ENCODE data around the gene TMCC3.

TMCC3 gene

DNA sequence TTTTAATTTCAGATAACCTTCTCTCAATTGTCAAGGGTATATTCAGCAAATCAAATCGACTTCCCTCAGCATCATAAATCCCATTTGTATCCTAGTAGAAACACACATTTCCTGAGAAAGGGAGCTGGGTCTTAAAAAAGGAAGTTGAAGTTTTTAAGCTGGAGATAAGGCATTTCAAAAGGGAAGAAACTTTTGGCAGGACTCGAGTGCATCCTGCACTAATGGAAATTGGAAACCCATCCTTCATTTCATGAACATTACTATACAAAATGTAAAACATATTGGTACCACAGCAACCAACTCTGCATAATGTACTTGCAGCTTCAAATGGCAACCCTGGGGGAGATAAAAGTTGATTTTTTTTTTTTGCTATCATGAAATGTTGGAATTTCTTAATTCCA lies 23.7 kb upstream of the TMCC3 start:
- DNase-seq (ENCODE audit: low read depth in 3 of 3, low spot score in 1 of 3) = no peak

DNA sequence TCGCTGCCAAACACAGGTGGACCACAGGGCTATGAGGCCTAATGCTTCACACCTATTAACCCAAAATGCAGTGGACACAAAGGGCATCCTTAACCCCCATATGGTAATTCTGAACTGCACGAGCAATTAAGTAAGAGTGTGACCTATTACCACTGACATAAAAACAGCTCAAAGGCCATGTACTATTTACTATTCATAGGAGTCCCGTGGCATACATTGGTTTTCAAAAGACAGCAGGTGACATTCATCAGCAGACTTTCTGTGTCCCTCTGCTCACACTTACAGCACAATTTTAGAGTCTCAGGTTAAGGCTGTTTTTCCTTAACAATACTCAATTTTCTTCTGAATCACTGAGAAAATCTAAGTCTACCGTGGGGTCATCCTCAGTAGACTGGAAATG lies 23.1 kb upstream of the TMCC3 start:
- DNase-seq (ENCODE audit: low read depth in 3 of 3, low spot score in 1 of 3) = no peak

DNA sequence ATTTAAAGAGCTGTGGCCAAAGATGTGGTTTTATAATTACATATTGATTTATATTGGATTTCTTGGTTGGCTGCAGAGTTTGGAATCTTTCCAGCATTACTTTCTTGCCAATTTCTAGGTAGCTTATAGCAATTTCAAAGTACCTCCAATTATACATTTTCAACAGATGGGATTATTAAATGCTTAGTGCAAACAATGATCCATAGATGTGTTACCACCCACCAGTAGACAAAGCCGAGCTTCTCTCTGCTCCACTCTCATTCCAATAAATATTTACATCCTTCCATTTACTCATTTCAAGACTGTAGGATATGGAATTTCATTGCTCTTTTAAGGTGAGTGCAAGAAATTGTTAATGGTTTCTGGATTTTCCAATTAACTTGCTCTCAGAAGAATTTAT lies 21.6 kb upstream of the TMCC3 start:
- DNase-seq (ENCODE audit: low read depth in 3 of 3, low spot score in 1 of 3) = no peak

DNA sequence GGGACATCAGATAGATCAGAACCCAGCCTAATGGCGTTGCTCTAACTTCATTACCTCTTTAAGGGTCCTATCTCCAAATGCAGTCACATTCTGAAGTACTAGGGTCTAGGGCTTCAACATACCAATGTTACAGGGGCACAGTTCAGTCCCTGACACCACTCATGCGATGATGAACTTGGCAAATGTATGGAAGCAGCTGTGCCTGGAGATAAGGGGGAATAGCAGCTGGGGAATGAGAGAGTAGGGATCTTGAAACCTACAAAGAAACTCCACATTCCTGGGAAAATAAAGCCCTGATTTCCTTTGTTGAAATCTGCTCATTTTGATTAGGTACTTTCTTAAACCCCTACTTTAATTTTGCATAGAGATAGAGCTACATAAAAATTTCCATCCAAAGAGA lies 20.5 kb upstream of the TMCC3 start:
- no peak for DNase-seq (ENCODE audit: low read depth in 3 of 3, low spot score in 1 of 3)

DNA sequence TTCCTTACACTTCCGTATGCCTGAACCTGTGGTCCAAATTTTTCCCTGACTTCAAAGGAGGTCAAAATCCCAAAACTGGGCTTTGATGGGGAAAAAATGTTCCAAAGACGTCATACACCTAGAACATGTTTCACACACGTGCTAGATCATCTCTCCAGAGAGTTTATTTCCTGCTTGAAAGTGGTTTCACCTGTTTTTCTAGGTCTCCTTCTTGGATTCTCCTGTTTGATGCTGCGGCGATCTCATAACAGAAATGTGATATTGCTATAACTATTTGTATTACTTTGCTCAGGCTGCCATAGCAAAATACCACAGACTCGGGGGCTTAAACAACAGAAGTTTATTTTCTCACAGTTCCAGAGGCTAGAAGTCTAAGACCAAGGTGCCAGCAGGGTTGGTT lies 19.7 kb upstream of the TMCC3 start:
- DNase-seq (ENCODE audit: low read depth in 3 of 3, low spot score in 1 of 3) = no peak

DNA sequence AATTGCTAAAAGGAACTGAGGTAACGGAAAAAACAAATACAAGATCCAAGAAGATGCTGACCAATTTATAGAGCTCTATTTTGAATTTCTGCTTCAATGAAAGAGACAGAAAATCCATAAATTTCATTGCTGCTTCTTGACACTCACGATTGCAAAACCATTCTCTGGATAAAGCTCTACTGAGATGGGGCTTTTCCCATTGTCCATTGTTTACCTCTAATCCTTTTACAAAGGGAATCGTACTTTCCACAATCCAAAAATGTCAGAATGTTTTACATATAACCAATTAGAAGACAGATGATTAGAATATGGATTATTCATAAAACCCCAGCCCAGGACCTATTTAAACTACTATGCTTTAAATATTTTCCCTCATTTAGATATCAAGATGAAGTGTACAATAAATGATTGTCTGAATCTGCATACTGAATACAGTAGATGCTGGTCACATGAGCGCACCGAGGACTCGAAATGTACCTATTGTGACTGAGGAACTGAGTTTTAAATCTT lies 16.7 kb upstream of the TMCC3 start:
- no peak for DNase-seq (ENCODE audit: low read depth in 3 of 3, low spot score in 1 of 3)

DNA sequence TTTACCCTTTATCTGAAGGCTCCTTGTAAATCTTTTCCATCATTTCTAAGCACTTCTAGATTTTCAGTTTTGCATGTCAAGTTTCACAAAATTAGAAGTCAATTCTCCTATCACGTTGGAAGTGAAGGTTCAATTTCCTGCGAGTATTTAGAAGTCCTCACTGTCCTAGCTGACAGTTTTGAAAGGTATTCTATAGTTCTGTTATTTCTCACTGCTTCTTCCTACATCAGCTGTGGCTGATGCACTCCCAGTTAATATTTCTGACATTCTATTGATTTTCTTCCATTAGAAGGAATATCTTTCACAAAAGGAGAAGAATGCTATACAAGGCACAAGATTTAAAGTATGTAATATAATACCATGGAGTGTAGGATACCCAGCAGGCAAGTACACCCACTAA lies 15.8 kb upstream of the TMCC3 start:
- no peak for DNase-seq (ENCODE audit: low read depth in 3 of 3, low spot score in 1 of 3)

DNA sequence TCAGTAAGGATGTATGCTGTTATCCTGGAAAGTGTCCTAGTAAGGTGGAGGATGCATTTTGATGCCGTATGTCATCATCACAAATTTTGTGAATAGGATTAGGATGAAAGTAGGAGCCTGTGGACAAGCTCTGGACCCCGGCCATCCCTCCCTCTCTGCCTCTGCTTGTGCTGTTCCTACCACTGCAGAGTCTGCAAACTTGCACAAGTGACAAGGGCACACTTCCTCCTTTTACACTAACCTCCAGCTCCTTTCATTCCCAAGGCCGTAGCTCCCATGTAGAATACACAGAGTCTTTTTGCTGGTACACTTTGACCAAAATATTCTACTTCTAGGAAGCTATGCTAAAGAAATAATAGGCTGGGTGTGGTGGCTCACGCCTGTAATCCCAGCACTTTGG lies 13.3 kb upstream of the TMCC3 start:
- no peak for DNase-seq (ENCODE audit: low read depth in 3 of 3, low spot score in 1 of 3)

DNA sequence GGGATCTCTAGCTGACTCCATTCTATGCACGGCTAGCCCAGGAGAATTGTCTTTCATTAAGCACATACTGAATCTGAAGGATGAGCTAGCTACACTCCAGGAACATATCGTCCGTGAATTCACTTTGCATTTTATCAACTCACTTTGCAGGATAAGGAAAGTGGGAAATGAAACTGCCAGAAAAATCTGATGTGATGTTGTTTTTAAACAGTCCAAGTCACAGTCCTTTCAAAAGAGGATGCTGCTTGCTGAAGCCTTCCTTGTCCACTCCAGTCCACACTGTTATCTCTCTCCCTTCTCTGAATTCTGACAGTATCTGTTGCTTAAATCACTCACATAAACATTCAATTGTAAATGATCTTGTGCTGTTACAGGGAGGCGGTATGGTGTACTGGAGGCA lies 12.7 kb upstream of the TMCC3 start:
- DNase-seq (ENCODE audit: low read depth in 3 of 3, low spot score in 1 of 3) = no peak

DNA sequence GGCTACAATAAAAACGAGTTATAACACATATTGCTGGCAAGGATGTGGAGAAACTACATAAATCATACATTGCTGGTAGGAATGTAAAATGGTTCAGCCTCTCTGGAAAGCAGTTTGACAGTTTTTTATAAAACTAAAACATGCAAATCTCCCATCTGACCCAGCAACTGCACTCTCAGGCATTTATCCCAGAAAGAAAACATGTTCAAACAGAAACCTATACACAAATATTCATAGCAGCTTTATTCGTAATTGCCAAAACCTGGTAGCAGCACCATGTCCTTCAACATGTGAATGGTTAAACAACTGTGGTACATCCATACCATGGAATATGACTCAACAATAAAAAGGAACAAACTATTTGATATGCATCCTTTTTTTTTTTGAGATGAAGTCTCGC lies 10.1 kb upstream of the TMCC3 start:
- DNase-seq (ENCODE audit: low read depth in 3 of 3, low spot score in 1 of 3) = no peak

DNA sequence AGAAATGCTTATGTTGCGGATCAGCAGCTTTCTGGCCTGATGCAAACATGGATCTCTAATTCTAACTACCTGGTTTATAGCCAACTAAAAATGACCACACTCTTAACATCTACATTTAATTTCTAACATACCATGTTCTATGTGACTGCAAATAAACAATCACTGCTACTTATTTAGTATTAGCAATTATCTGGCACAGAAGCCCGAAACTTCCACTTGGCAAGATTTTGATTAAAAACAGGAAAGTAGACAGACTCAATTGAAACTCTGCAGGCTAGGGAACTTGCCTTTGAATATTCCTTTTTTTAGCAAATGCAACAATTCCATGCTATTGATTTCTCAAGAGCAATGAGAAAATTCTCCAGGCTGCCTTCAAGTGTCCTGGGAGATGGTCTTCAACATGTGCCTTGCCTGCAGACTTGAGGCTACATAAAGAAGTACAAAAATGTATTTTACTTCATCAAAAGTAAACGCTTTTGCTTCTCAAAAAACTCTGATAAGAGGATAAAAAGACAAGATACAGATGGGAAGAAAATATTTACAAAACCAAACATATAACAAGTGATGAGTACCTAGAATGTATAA lies 9.1 kb upstream of the TMCC3 start:
- DNase-seq (ENCODE audit: low read depth in 3 of 3, low spot score in 1 of 3) = no peak

DNA sequence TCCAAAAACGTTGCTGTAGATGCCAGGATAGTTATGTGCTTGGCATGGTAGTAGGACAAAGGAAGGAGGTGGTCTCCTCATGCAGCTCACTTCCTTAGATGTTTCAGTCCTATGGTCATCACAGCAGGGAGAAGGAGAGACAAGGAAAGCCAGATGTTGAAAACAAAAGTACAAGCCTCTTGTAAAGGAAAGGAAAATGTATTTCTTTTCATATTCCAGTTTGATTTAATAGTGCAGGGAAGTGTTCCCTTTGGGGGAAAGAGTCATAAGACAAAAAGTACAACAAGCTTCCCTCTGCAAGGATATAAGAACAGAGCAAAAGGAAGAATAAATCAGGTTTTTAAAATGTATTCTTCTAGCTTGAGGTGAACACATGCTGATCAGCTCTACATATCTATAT lies 8.6 kb upstream of the TMCC3 start:
- DNase-seq (ENCODE audit: low read depth in 3 of 3, low spot score in 1 of 3) = no peak

DNA sequence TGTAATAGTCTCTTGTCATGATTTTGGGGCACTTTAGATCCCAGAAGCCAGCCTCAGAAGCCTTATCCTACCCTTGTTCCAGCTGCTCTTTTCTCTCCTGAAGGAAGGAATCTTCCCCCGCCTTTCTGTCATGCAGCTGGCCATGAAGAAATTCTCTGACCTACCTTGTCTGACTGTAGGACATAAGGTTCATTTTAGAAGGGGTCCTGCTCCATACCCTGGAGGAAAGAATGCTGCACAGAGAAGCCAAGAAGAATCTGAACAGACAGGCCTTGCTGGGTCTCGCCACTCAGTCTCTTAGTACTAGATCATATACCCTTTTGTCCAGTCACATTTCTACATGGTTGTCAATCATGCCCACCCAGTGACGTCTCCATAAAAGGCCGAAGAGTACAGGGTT lies 6.2 kb upstream of the TMCC3 start:
- no peak for DNase-seq (ENCODE audit: low read depth in 3 of 3, low spot score in 1 of 3)

DNA sequence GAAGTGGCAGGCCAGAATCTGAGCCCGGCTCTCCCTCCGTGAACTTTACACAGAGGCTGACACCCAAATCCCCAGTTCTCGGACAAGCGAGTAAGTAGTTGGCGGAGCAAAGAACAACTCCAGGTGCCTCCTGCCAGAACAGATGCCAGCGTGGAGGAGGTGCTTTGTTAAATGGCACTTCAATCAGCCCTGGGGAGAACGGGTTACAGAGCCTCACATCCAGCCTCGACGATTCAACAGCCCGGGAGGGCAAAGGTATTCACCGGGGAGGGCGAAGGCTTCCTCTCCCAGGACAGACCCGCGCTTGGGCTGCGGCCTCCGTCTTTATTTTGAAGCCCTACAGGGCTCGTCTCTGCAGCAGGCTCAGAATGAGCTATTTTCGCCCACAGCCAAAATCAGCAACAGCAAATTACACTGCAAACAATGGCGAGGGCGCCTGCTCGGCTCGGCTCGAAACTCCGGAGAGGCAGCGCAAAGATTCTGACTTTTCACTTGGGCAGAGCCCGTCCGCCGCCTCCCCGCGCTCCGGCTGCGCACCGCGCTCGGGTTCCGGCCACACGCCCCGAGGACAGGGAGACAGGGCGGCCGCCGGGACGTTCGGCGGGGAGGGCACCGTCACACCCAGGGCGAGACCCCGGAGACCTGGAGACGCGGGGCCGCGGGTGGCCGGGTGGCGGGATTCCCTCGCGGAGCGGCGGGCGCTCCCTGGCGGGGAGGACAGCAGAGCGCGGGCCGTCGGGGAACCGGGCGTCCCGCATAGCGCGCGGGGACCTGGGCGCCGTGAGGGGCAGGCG lies 811 bp downstream of the TMCC3 start:
- peak in 1 of 3 donors; percentile 13 for DNase-seq (ENCODE audit: low read depth in 3 of 3, low spot score in 1 of 3)

DNA sequence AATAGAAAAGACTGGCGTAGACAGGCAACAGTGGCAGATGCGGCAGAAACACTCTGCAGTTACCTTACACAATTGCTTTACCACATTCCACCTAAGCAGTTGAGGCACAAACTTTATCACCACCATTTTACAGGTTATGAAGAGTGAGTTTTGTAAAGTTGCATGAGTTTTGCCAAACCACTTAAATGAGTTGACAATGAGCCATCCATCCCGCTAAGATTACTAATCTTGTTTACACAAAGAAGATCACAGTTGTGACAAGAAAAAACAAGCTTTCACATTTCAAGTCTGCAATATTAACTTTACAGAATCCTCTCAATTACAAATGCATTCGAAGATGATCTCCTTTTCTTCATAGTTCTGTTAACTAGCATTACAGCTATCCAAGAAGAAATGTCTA lies 1.8 kb downstream of the TMCC3 start:
- DNase-seq (ENCODE audit: low read depth in 3 of 3, low spot score in 1 of 3) = no peak

DNA sequence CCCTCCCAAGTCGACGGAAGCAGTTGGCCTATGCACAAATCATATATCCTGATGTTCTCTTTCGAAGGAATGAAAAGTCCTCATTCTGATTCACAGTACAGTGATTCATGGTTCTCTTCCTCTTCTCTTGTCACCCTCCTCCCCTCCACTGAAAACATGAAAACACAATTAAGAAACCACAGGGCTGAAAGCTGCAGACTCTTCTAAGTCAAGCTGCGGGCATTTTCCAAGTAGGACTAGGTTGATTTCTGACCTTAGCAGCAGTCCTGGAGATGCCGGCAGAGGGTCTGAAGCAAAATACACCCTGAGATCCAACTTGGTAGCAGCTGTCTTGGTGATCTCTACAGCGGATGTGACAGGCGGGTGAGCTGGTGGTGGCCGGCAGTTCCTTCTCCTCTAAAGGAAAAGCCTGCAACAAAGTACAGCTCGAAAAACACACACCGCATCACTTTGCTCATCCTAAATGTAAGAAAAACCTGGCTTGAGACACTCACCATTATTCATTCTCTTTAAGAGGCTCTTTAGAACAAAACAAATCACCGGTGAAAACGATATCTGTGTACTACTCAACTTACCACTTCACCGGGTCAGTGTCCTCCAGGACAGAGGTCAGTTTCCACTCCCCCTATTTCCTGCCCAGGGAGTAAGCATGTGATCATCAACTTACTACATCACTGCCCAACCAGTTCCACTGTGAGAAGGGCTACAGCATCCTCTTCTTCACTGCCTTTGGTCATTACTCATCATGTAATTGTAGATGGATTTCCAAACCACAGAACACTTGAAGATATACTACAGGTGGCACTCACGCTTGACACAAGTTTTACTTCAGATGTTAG lies 6.0 kb downstream of the TMCC3 start:
- DNase-seq (ENCODE audit: low read depth in 3 of 3, low spot score in 1 of 3) = no peak

DNA sequence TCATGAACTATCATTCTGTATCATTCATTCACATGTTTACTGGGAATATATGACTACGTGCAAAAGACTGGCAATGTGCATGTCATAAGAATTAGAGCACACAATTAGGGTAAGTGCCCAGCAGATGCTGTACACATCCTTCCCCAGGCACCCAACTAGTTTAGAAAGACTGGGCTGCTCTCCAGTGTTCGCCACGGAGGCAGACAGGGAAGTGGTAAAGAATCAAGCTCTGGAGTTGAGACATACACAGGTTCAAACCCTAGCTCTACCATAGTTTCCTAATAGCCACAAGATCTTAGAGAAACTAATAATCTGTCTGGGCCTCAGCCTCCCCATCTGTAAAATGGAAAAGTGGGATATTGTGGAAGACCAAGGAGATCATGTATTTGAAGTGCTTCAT lies 6.8 kb downstream of the TMCC3 start:
- no peak for DNase-seq (ENCODE audit: low read depth in 3 of 3, low spot score in 1 of 3)

DNA sequence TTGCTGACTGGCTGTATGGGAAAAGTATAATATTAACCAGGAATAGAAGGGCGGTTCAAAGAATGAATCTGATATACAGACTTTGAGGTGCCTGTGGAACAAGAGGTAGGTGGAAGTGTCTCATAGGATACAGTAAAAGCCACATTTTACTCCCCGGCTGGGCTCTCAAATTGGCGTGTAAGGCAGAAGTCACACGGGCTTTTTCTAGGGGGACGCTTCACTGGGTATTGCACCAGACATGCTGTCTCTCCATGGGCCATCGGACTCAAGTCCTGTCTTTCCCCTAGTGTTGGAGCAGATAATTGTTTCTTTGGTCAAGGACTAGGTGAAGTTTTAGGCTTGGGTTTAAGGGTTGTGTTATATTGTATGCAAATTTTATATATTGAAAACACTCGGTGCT lies 9.1 kb downstream of the TMCC3 start:
- no peak for DNase-seq (ENCODE audit: low read depth in 3 of 3, low spot score in 1 of 3)

DNA sequence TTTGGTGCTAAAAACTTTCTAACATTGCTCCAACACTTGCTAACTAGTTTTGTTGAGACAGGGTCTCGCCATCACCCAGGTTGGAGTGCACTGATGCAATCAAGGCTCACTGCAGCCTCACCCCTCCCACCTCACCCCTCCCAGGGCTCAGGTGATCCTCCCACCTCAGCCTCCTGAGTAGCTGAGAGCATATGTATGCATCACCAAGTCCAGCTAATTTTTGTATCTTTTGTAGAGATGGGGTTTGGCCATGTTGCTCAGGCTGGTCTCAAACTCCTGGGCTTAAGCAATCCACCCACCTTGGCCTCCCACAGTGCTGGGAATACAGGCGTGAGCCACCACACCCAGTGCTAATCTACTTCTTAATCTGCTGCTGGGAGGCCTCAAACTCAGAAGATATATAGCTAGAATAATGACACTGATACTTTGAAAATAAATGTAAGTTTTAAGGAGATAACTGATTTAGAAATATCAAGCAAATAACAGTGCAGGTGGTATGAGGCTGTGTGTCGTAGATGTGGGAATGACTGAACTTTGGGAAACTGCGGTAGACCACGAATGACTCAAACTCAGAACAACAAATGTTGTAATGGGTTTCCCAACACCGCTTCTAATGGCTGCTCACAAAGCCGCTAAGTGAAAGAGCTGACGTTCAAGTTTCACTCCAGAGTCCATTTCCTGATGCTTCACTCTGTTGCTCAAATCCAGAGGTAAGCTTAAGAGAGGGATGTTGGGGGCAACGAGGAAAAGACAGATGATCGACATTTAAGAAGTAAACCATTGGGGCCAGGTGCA lies 10.0 kb downstream of the TMCC3 start:
- no peak for DNase-seq (ENCODE audit: low read depth in 3 of 3, low spot score in 1 of 3)

DNA sequence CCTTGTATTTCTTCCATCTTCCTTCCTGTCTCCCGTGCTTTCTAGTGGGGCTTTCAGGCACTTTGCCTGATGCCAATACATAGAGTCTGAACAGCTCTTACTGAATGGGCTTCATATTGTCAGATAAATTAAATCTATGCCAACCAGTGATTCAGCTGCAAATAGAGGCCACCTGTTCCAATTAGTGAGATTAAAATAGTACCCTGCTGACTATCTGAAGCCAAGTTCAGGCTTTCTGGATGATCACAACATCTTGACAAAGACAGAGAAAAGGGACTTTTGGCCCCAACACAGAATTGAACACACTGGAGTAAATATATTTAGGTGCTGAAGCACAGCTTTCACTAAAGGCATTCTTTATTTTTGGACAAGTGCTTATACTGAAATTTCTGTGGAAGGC lies 11.8 kb downstream of the TMCC3 start:
- DNase-seq (ENCODE audit: low read depth in 3 of 3, low spot score in 1 of 3) = no peak

DNA sequence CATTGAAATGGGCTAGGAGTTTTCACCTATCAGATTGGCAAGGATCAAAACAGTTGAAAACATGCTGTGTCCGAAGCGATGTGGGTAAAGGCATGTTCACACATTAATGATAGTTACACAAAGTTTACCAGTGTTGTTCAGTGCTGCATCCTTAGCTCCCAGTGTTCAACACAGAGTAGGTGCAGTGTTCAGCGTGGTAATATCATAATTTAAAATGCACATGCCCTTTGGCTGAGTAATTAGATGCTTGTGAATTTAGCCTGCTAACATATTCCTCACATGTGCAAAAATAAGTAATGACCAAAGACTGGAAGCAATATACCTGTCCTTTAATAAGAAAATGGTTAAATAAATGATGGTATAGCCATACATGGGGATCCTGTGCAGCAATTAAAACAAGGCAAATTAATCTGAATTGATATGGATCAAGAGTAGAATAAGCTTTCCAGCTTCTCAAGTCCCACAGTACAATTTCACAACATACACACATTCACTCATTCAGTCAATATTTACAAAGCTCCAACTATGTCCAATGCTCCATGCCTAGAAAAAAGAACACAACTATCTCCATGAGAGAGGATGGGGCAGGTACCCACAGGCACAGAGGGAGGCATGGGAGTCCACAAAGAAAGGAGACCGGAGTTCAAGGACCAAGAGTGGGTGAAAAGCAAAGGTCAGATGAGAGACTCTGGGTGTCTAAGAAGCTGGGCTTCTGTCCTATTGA lies 12.8 kb downstream of the TMCC3 start:
- DNase-seq (ENCODE audit: low read depth in 3 of 3, low spot score in 1 of 3) = no peak
